GM21619 (cell line): ENCODE results near the gene FSIP1.

Experiments
- ATAC-seq: cut with Tn5 transposase; IDR thresholded peaks from one replicate; pipeline ENCODE4 v1.9.1; 2021; ENCODE audit not compliant: unreplicated experiment

The FSIP1 gene

GRCh38 chr15:39690881-39691634 lies 91.6 kb downstream of the FSIP1 start:
- no peak for ATAC-seq

GRCh38 chr15:39687965-39688364 lies 94.7 kb downstream of the FSIP1 start:
- no peak for ATAC-seq

GRCh38 chr15:39685999-39686613 lies 96.5 kb downstream of the FSIP1 start:
- ATAC-seq: no peak

GRCh38 chr15:39685367-39685766 lies 97.3 kb downstream of the FSIP1 start:
- no peak for ATAC-seq

GRCh38 chr15:39684233-39684632 lies 98.4 kb downstream of the FSIP1 start:
- no peak for ATAC-seq

GRCh38 chr15:39682366-39682765 lies 100.3 kb downstream of the FSIP1 start:
- ATAC-seq: no peak

GRCh38 chr15:39680868-39681267 lies 101.8 kb downstream of the FSIP1 start:
- no peak for ATAC-seq

- ATAC-seq: no peak
Measured at GRCh38 chr15:39672666-39673065, 110.0 kb downstream of the FSIP1 start.

- no peak for ATAC-seq
Measured at GRCh38 chr15:39672184-39672583, 110.5 kb downstream of the FSIP1 start.

GRCh38 chr15:39670687-39671086 lies 112.0 kb downstream of the FSIP1 start:
- no peak for ATAC-seq

GRCh38 chr15:39669661-39670060 lies 113.0 kb downstream of the FSIP1 start:
- no peak for ATAC-seq

- ATAC-seq: no peak
Measured at GRCh38 chr15:39669241-39669640, 113.4 kb downstream of the FSIP1 start.

GRCh38 chr15:39668457-39668856 lies 114.2 kb downstream of the FSIP1 start:
- ATAC-seq: no peak

- no peak for ATAC-seq
Measured at GRCh38 chr15:39667382-39668127, 115.1 kb downstream of the FSIP1 start.

- no peak for ATAC-seq
Measured at GRCh38 chr15:39666677-39667076, 116.0 kb downstream of the FSIP1 start.

GRCh38 chr15:39665629-39666250 lies 116.9 kb downstream of the FSIP1 start:
- ATAC-seq: no peak

GRCh38 chr15:39663704-39664250 lies 118.9 kb downstream of the FSIP1 start:
- ATAC-seq: no peak

- no peak for ATAC-seq
Measured at GRCh38 chr15:39661776-39662175, 120.9 kb downstream of the FSIP1 start.

GRCh38 chr15:39658740-39659139 lies 123.9 kb downstream of the FSIP1 start:
- no peak for ATAC-seq

- ATAC-seq: no peak
Measured at GRCh38 chr15:39657668-39658067, 125.0 kb downstream of the FSIP1 start.

GRCh38 chr15:39657181-39657580 lies 125.5 kb downstream of the FSIP1 start:
- no peak for ATAC-seq
